Stimulated activated CD8-positive, alpha-beta memory T cell treated with anti-CD3 and anti-CD28 coated beads, Interleukin-12 subunit alpha, Interleukin-12 subunit beta, amount 100 ng/mL, for 1 hour (primary cell): ENCODE measurements around the gene PDGFD.
"Not testable (repeated sequence)": the region's sequence is repeated elsewhere in the genome, so short reads cannot be mapped to it uniquely, and the experiment has no call there.

Experiments used
- DNase-seq: peaks from one replicate; pipeline ENCODE4 v3.0.0-alpha.2; 2020; ENCODE audit warnings: low read depth

The PDGFD gene

GRCh38 chr11:104054911-104055529 is 108.9 kb downstream of the PDGFD start:
- no peak for DNase-seq

GRCh38 chr11:104053743-104054478 is 110.0 kb downstream of the PDGFD start:
- no peak for DNase-seq

DNA sequence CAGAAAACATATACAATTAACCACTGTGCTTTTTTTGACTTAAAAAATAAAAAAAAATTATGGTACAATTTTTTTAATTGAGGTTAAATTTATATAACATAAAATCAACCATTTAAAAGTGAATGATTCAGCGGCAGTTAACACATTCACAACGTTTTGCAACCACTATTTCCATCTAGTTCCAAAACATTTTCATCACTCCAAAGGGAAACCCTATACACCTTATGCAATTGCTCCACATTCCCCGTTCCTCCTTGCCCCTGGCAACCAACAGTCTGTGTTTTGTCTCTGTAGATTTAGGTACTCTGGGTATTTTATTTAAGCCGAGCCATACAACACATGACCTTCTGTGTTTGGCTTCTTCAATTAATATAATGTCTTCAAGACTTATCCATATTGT is 112.2 kb downstream of the PDGFD start:
- no peak for DNase-seq

- DNase-seq = no peak
Observed at GRCh38 chr11:104049116-104049515, 114.8 kb downstream of the PDGFD start.

- DNase-seq = not testable (repeated sequence)
Observed at GRCh38 chr11:104046858-104047257, 117.1 kb downstream of the PDGFD start.

GRCh38 chr11:104046331-104046730 is 117.6 kb downstream of the PDGFD start:
- no peak for DNase-seq

DNA sequence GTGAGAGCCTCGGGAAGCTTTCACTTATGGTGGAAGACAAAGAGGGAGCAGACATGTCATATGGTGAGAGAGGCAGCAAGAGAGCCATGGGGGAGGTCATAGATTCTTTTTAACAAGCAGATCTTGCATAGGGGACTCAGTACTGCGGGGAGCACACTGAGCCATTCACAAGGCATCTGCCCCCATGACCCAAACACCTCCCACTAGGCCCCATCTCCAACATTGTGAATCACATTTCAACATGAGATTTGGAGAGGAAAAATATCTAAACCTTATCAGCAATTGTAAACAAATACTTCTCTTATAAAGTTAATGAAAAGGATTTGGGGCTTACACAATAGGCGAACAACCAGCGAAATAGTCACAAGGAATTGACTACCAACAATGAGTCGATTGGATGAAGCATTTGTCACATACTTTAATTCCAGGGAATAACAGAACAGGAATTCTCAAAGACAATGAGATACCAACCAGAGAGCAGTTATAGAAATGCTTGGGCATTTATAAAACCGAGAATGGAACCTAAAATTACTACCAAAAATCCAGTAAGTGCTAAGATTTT is 120.2 kb downstream of the PDGFD start:
- DNase-seq = no peak

- DNase-seq = no peak
Observed at GRCh38 chr11:104043142-104043541, 120.8 kb downstream of the PDGFD start.

DNA sequence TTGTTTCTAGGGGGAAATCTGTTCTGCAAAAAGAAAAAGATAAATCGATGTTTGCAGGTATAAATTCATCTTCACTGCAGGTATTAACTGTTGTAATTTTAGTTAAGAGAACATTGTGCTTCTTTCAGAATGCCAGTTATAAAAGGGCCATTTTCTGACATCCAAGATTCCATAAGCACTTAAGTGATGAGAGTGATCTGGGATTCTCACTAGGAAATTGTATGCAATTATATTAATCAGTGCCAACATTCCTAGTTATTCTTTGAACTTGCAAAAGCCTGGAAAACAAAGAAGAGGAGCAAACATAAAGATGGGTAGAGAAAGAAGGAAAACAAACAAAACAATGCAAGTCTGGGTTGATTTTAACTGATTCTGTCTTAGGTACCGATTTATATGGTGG is 122.2 kb downstream of the PDGFD start:
- DNase-seq = no peak

- no peak for DNase-seq
Observed at GRCh38 chr11:104036995-104037394, 127.0 kb downstream of the PDGFD start.

DNA sequence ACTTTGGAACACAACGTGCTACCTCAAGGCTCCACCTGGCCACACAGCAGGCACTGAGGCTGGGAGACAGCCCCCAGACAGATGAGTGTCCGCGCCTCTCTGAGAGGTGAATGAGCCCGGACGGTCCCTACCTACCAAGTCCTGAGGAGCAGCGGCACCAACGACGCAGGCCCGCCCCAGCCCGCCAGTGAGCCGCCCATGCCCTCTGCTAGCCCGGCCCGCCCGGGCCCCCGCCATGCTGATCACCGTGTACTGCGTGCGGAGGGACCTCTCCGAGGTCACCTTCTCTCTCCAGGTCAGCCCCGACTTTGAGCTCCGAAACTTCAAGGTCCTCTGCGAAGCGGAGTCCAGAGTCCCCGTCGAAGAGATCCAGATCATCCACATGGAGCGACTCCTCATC is 127.4 kb downstream of the PDGFD start, which contains the start of gene DDI1:
Gene DDI1 (plus strand): TSS at position 53 of the 400 bp plus-strand sequence. CDS start 183 bp downstream, at position 236.
- DNase-seq = no peak

GRCh38 chr11:104033561-104033960 is 130.4 kb downstream of the PDGFD start:
- DNase-seq = no peak

GRCh38 chr11:104033134-104033533 is 130.8 kb downstream of the PDGFD start:
- DNase-seq = no peak

DNA sequence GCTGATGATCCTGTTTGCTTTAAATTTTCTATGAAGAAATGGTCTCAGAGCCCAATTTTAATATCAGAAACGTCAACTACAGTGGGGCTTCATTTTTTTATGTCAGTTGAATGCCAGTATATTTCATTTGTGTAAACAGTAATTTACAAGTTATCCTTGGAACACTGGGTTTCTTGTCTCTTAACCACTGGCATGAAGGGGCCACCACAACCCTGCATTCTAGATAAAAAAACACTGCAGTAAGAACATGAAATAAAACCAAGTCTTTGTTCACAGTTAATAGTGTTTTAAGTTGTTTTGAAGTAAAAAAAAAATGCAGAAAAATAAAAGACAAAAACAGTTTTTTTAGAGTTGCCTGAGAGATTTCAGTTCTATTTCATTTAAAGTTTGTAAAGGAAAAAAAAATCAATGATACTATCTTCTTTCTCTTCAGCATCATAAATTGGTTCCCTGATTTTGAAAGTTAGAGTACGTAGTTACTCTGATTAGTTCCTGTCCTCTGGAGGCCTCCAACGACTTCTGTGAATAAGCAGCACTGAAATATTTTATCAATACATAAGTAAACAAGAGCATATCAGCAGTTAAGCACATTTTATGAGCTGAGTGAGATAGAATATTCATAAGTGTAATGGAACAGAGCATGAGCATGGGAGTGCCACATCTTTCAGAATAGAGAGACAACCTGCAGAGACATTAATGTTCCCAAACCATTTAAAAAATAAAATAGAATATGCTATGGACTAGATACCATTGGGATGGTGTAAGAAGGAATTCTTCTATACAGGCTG is 135.3 kb downstream of the PDGFD start:
- DNase-seq = no peak

- no peak for DNase-seq
Observed at GRCh38 chr11:104024572-104024971, 139.4 kb downstream of the PDGFD start.

DNA sequence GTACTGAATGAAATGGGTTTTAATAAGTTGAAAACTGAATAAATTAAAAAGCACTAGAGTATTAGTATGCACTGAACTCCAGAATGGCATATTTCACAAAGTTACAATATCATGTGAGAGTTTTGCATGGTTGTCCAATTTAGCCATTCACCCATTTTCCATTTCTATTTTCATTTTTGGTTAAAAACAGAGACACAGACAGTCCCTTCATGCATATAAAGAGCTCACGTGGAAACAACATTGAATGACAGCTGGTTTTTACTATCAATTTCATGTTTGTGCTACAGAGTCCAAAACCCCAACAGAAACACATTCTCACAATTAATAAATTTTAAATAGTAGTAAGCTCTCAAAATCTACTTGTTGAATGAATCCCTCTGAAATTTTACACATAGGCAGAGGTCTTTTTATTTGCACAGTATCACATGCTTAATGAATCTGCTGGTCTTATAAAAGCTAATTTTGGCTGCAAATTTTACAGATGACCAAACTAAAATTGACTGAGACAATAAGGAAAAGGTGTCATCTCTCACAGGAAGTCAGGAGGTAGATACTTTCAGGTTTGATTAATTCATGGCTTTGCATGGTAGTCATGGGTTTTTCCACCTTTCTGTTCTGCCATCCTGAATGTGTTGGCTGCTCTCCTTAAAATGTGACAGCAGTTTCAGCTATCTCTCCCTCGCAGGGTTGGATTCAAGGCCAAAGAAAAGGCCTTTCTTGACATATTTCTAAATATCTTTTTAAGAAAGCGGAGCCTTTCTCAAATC is 148.1 kb downstream of the PDGFD start:
- no peak for DNase-seq

DNA sequence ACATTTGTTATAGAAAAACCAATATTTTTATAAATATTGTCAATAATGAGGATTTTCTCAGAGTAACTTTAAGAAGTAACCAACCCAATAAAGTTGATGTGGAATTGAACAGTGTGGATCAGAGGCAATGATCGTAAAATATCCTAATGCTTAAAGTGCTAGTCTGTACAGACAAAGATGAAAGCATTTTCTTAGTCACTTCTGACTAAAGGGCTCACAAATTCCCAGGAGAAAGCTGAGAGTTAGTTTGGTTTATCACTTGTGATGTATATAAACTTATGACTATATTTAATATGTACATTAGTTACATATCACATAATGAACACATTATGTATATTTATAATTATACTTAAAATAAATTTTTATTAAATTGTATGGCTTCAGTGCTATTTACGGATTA is 152.9 kb downstream of the PDGFD start:
- DNase-seq = no peak

DNA sequence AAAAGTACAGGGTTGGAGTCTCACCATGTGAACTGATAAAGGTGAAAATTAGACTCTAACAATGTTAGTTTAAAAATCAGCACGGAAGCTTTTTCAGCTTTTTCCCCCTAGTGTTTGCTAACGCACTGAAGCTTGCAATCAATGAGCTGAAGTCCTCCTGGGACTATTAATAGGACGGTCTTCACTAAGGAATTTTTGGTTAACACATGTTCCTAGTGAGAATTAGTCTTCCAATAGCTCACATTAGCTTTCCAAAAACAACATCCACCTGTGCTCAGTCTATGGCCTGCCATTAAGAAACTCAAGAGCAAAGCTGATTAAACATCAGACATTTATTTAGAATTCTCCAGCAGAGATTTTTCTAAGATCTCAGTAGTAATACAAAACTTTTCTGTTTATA is 154.2 kb downstream of the PDGFD start:
- no peak for DNase-seq

- DNase-seq = no peak
Observed at GRCh38 chr11:104005234-104005855, 158.6 kb downstream of the PDGFD start.

DNA sequence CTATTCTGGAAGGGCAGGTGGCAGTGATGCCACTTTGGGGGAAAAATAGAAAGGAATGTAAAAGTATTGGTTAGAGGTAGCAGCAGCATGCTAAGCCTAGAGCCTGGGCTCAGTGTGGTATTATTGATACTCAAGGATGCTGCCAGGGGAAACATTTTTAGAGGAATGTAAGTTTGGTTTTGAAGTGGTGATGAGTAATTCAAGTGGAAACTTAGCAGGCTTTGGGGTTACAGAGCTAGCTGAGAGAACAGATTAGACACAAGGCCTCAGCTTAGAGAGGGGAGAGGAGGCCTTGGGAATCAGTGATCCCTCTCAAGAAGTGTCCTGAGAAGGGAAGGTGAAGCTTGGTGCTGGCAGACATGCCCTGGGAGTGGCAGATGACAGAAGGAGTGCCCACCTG is 160.5 kb downstream of the PDGFD start:
- DNase-seq = no peak

GRCh38 chr11:104001561-104002056 is 162.3 kb downstream of the PDGFD start:
- DNase-seq = no peak
